ENCODE measurements around the gene VSTM2L.

VSTM2L gene

GRCh38 chr20:37968841-37969401 is 66.0 kb downstream of the VSTM2L start:
- DNase-seq (ENCODE audit: low read depth in 2 of 2), result no peak

GRCh38 chr20:37969949-37970855 is 67.3 kb downstream of the VSTM2L start:
- no peak for DNase-seq (ENCODE audit: low read depth in 2 of 2)

- no peak for DNase-seq (ENCODE audit: low read depth in 2 of 2)
Observed at GRCh38 chr20:37970856-37971245, 67.9 kb downstream of the VSTM2L start.

- DNase-seq (ENCODE audit: low read depth in 2 of 2), result no peak
Observed at GRCh38 chr20:37971561-37972127, 68.7 kb downstream of the VSTM2L start.

DNA sequence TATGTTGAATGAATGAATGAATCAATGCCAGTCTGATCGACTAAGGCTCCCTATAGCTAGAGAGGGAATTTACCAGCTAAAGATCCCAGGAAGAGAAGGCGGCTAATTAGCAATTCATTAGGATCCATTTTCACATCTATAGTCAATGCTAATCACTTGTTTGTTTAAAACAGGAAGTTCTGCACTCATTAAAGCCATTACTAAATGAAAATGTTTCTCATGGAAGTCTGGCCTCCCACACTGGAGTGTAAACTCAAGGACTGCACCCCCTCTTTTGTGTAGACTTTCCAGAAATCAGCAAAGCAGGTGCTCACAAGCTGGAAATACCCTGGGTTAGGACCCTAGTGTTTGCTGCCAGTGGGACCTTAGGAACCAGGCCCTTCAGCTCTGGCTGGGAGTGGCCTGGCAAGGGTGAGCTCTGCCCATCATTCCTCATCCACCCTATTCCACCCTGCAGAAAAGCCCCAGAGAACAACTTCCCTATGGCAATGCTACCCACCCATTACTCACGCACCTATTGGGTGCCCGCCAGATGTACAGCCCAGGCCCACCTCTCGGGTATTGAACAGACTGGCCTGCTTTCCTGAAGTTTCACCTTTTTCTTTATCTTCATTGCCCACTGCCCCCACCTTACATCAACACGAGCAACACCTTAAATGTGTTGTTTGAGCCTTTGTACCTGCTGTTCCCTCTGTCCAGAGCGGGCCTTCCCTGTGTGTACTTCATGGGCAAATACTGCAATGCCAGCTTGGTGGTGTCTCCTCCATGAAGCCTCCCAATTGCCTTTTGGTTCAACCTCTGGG is 69.5 kb downstream of the VSTM2L start:
- DNase-seq (ENCODE audit: low read depth in 2 of 2), result no peak

GRCh38 chr20:37973059-37973910 is 70.4 kb downstream of the VSTM2L start:
- no peak for DNase-seq (ENCODE audit: low read depth in 2 of 2)

GRCh38 chr20:37976887-37977286 is 74.0 kb downstream of the VSTM2L start:
- DNase-seq (ENCODE audit: low read depth in 2 of 2), result no peak

- no peak for DNase-seq (ENCODE audit: low read depth in 2 of 2)
Observed at GRCh38 chr20:37977338-37977737, 74.4 kb downstream of the VSTM2L start.

DNA sequence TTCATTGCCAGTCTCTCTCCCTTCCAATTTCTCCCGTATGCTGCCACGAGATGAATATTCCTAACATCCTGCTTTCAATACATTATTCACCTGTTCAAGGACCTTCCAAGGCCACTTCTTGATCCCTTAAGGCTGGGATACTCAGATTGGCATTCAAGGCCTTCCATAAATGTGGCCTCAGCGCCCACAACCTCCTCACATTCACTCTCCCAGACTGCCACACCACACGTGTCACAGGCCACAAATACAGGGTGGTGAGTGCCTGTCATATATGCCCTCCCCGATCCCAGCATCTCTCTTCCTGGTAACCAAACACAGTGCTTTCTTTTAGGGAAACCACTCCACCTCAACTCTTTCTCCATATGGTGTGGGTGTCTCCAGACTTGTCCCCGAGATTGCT is 74.9 kb downstream of the VSTM2L start:
- DNase-seq (ENCODE audit: low read depth in 2 of 2), result no peak

GRCh38 chr20:37979021-37979985 is 76.4 kb downstream of the VSTM2L start:
- DNase-seq (ENCODE audit: low read depth in 2 of 2), result no peak

DNA sequence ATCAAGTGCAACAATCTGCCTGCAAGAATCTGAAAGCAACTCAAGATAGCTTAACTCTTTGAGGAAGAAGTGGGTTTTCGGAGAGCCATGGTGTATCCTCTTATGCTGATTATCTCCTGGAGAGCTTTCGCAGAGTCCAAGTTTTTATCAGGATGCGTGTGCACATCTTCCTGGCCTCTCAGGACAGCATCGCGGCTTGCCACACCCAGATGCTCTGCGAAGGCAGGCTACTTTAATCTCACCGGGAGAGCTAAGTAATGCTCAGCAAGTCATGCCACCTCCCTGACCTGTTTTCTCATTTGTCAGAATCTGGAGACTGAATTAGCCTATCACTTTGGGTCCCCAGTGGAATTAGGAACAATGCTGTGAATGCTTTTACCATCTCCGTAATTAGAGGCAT is 77.5 kb downstream of the VSTM2L start:
- DNase-seq (ENCODE audit: low read depth in 2 of 2), result no peak

- DNase-seq (ENCODE audit: low read depth in 2 of 2), result no peak
Observed at GRCh38 chr20:37980876-37981275, 77.9 kb downstream of the VSTM2L start.

GRCh38 chr20:37981568-37981967 is 78.6 kb downstream of the VSTM2L start:
- no peak for DNase-seq (ENCODE audit: low read depth in 2 of 2)

DNA sequence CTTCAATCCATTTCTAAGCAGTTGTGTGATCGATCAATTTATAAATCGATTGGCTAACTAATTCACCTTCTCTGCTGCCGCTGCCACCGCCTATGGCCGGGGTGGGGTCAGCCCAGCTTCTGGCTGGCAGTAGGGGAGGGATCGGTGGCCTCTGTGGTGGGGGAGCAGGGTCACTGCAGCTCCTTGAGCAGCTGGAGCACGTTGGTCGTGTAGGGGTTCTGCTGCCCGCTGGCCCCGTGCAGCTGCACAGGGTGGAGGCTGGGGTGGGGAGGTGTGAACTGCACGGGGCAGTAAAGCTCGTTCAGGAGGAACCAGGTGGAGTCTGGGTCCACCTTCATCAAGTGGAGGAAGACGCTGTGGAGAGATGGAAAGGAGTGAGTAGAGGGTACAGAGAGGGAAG is 80.4 kb downstream of the VSTM2L start:
- DNase-seq (ENCODE audit: low read depth in 2 of 2), result no peak

DNA sequence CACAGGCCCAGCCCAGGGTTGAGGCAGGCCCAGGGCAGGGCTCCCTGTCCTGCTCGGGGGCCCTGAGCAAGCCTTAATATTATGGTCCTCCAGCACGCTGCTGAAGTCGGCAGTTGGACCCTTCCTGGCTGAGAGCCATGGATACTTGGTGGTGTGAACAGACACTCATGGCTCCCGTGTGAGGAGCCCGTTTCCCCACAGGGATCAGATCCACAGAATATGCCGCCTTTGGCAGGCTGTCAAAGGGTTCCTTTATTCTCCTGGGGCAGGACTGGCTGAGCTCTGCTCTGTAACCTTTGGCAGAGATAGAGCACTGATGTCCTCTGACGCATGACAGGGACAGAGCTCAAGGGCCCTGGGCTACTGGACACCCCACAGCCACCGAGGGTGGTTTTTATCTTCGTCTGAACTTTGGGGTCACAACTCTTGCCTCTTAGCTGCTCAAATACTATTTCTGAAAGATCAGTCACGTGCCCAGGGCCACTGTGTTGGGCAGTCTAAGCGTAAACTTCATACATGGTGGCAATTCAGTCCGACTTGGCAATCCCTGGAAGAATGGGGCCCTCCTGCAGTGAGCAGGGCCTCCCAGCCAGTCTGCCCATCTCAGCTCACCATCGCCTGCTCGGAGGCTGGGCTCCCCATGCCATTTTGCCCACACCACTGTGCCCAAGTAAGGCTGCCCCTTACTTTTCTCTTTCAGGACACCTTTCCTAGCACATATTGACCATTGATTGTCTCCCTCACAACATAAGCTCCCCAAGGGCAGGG is 81.3 kb downstream of the VSTM2L start:
- no peak for DNase-seq (ENCODE audit: low read depth in 2 of 2)

DNA sequence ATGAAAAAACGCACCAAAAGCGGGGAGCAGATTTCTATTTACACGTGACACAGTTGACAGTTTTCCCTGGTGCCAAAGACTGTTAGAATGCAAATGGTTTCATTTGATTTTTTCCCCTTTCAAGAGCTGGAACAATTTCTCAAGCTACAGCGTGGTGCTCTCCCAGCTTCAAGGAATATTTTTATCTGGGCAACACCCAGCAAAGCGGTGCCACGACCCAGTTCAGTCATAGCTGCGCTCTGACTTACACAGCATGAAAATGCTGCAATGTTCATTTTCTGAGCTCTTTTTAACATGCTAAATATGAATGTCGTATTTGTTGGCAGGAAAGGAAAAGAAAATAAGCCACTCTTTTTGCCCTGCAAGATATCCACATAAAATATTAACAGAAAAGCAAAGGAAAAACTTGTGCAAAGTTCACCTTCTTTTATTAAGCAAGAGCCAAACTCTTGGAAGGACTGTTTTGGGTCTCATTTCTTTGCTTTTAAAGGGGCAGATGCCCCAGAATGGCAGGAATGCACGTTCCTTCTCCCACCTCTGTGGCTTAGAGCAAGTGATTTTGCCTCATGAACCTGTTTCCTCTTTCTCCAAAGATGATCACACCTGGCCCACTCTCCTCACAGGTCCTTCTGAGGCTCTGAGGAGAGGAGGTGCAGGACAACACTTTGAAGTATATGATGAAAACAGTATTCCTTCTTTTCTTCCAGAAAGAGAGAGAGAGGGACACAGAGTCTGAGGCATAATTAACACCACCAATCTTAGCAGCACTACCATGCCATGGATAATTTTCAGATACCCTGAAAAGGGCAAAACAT is 83.3 kb downstream of the VSTM2L start:
- no peak for DNase-seq (ENCODE audit: low read depth in 2 of 2)

- DNase-seq (ENCODE audit: low read depth in 2 of 2), result no peak
Observed at GRCh38 chr20:37986873-37987601, 84.1 kb downstream of the VSTM2L start.

Measured in stimulated activated CD4-positive, alpha-beta T cell treated with anti-CD3 and anti-CD28 coated beads, Interleukin-15, amount 100 ng/mL, for 48 hours (primary cell).